Measurements from ENCODE around the gene MAML3. TPM values are rescaled to one million over a fixed set of nuclear protein-coding genes. Genes with fewer than 3 reads are reported as not detected.
A peak's percentile ranks its signal among the peaks of the same experiment; 100 is the strongest.

Gene MAML3
- total RNA-seq, 1 experiment from 2014 or later: 8.6 TPM

DNA sequence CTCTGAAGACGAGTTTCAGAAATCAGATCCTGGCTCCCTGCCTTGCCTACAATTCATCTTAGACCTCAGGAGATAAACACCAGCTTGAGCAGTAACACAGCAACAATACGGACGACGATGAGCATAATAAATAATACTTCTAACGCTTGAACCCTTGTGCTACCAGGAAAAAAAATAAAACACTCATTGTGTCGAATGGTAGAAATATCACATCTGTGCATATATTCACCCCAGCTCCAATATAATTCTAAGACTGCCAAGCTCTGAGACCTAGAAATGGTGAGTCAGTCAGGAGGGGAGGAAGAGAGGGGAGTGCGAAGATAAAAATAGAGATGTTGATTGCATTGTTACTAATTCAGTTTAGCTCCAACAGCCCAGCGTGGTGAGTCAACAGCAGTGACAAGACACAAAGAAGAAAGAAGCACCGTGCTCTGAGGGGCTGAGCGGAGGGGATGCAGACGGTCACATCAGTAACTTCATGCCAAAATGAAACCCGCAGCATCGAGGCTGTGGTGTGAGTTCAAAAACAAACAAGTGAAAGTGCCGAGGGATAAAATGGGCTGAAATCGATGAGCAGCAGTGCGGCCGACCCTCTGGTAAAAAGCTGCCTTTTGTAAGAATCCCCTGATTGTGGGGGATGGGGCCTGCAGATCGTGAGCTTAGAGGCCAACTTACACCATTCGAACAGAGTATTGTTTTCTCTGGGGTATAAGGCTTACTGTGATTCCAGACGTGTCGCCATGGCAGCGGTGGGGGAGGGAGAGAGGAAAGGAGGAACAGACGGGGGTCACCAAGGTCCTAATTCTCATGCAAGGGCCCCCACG is 338.0 kb downstream of the MAML3 start:
- no peak for DNase-seq (ENCODE audit: low spot score)

DNA sequence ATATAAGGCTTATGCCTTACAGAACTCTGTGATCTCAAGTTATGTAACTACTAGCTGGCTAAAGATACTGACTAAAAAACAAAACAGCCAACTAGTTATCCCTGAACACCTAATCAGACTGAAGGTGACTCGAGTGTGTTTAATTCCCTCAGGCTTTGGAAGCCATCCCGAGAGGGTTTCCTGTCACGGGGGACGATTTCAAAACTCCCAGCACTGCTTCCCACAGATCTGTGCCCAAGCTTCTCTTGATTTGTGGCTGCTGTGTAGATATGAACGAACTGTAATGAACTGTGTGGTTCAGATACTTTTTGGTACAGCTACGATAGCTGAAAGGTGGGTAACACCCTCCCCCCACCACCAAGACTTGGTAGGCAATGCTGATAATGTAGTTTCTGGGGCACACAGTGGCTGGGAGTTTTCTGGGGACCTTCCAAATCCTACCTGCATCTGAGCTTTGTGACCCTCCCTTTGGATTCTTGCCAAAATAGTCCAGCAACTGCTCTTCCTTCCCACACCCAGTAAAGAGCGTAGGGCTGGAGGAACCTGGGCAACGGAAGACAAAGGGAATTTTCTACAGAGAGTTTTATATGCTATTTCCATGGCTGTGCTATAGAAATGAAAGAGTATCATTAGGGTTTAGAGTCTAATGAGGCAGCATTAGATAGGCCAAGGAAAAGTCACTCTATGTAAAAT is 339.5 kb downstream of the MAML3 start:
- peak; percentile 53 for DNase-seq (ENCODE audit: low spot score)

DNA sequence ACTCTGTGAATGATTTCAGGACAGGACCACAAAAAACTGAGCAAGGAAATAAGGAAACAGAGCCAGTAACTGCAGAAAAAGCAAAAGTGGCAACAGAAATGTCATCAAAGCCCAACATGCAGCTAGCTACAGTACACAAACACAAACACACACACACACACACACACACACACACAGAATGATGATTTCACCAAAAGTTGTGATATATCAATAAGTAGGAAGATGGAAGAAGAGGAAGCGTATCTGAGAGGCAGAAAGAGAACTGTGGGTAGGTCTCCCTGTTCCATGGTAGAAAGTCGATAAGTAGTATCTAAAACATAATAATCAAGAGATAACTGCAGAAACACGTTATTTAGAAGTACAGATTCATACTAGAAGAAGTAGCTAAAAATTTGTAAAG is 340.1 kb downstream of the MAML3 start:
- DNase-seq (ENCODE audit: low spot score): no peak

DNA sequence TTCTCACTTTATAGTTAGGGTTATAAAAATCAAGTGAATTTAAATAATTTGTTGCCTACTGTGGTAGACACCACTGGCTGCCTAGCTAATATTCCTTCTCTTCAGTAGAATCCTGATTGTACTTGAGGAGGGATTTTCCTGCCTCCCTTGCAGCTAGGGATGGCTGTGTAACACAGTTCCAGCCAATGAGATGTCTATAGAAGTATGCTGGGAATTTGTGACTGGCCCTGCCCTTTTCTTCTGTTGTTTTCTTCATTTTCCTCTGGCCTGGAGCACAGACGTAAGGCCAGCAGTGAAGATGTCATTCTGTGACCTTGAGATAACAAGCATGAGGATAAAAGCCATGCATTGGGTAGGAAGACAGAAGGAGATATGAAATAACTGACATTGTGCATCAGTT is 343.3 kb downstream of the MAML3 start:
- DNase-seq (ENCODE audit: low spot score): no peak

DNA sequence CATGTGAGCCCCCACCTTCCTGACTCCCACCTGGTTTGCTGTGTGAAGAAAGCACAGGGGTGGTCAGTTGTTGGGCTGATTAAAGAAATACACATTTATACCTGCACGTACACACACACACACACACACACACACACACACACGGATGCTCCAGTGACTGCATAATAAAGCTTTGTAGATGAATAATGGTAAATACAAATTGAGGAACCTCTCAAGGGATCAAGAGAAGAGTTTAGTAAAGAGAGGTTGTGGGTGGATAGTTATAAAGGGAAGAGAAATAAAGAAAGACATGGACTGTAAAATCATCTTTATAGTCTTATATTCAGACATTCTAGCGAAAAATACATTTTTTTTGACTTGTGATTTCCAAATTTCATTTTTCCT is 344.2 kb downstream of the MAML3 start:
- no peak for DNase-seq (ENCODE audit: low spot score)

DNA sequence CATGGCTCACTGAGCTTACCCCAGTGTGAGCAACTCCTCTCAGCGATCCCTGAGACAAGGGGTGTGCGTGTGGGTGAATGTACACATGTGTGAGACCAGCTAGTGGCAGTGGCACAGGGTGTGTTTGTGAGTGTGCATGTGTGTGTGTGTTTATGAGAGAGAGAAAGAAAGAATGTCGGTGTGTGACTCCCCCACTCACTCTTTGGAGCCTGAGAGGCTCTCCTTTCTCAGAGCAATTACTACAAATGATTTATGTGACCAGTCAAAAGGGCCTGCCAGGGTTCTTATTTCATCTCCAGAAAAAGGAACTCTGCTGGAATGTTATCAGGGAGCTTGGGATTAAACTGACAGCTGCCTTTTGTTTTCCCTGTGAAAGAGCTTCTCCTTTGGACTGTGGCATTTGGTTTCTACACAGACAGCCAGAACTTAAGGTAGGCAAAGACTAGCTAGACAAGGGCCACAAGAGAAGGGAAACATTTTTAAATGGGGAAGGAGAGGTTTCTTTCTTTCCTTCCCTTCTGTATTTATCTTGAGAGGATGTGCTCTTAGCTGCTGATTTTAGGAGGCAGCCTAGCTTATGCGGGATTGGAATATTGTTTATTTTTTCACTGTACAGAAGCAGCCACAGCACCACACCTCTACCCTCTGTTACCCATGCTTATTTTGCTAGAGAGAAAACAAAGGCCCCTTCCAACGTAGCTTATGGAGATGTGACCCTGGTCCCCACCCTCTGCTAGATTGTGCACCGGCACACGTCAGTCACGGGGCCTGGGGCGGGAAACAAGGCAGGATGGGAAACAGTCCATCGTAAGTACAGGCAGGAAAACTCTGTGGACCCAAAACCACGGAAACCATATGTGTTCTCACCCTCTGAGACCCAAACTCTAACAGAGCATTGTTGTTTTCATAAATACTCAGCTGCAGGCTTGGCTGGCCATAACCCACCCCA is 344.9 kb downstream of the MAML3 start:
- no peak for DNase-seq (ENCODE audit: low spot score)

DNA sequence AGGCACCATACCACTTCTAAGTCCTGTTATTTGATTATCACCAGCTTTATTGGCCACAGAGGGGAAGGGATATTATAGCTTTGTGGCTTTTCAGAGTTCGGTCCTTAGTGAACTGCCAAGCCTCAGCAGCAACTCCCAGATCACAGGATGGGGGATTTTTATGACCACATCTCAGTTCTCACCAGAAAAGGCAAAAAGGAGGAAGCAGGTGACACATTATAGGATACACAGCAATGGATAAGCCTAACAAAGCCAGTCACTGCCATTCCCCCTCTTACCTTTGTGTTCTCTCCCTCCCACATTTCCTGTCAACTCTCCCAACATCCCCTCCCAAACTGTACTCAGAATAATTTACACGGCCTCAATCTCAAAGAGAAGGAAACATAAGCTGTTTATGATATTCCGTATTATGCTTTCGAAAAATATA is 345.6 kb downstream of the MAML3 start:
- no peak for DNase-seq (ENCODE audit: low spot score)

DNA sequence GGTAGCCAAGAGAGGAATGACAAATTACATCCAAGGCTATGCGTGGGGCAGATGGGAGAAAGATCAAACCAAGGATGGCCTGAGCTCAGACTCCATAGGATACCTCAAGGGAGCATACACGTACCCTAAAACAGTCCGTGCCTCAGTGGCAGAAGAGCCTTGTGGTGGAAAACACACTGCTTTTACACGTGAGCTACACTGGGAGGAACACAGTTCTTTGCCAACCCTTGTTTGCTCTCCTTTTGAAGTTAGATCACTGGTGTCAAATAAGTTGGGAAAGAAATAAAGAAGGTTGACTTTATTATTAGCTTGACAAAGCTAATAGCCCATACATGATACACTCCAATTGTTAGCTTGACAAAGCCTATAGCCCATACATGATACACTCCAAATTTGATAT is 346.5 kb downstream of the MAML3 start:
- no peak for DNase-seq (ENCODE audit: low spot score)

DNA sequence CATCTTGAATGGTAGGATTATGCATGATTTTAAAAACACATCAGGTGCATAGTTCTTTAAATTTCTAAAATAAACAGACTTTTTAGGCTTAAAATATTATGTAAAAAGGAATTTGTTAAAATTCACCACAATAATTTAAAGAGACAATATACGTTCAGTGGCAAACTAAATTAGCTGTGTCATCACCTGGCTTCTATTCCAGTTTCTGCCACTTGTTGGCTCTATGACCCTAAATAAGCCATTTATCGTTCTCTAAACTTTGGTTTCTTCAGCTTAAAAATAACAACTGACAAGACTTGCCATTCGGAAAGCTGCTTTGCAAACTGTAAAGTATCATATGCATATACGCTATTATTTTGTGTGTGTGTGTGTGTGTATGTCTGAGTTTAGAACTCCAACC is 347.1 kb downstream of the MAML3 start:
- no peak for DNase-seq (ENCODE audit: low spot score)

DNA sequence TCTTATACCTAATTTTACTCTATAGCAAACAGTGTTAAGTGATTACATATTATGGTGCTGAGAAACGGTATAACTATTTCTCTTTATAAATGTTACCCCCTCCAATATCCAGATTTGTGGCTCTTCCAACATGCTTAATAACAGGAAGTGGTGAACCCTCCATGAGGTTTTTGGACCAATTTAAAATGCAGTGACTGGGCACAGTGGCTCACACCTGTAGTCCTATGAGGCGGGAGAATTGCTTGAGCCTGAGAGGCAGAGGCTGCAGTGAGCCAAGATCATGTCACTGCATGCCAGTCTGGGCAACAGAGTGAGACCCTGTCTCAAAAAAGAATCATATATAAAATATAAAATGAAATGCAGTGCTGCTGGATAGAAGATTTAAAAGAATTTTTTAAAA is 351.1 kb downstream of the MAML3 start:
- no peak for DNase-seq (ENCODE audit: low spot score)

DNA sequence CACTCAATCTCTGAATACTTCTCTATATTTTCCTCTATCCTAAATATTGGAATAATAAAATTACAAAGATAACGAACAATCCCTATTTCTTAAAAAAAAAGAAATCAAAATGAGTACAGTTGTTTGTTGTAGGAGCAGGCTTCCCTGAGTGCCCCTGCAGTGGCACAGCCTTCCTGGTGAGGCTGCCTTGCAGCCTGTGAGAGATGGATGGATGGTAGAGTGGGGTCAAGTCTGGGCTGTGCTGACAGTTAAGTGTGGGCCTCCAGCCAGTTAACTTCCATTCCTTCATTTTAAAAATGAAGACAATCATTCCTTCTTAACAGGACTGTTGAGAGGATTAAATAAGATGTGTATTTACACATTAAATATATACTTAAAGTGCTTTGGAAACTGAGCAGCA is 351.5 kb downstream of the MAML3 start:
- no peak for DNase-seq (ENCODE audit: low spot score)

DNA sequence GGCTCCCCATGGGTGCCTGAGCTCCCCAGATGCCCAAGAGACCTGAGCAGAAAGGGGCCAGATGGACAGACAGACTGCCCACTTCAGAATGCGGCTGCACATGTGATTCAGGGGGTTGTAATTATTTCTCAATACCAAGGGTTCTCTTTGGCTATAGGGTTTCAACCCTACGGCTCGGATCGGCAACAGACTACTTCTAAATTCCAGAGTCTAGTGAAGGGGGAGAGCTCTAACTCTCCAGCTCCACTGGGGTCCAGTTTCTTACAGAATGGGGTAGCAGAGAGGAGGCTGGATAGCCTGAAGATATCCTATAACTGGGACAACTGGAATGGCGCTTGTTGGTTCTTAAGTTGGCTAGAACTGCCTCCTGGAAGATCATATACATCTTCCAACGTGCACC is 352.1 kb downstream of the MAML3 start:
- DNase-seq (ENCODE audit: low spot score): no peak

DNA sequence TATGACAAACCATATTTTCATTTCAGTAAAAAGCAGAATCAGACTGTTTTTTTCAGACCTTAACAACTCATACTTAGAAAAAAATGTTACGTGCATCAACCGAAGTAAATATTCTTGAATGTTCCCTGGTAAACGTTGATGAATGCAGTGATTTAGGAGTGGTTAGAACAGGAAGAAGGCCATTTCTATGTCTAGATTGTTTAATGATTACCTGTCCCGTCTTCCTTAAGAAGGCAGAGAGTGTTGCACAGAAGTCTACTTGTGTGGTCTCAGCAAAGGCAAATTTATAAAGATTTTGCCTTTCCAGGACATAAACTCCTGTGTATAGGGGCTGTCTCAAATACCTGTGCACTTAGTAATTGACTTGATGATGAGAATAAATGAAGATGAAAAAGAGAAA is 353.9 kb downstream of the MAML3 start:
- DNase-seq (ENCODE audit: low spot score): no peak

DNA sequence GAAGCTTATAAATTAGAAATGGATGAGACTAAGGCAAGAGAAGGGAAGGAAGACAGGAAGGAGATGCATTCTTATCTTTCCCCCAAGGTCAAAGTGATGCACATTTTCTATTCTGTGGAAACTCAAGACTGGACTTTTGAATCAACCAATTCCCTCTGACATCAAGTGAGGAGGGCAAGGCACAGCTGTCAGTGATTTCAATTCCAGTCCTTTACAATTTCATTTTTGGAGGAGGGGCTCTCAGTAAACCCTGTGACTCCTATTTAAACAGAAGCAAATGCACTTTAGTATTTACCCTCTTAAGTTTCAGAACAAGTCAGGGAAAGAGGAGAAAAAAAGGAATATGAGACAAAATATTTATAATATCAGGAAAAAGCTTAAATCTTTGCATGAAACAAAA is 354.4 kb downstream of the MAML3 start:
- DNase-seq (ENCODE audit: low spot score): no peak

DNA sequence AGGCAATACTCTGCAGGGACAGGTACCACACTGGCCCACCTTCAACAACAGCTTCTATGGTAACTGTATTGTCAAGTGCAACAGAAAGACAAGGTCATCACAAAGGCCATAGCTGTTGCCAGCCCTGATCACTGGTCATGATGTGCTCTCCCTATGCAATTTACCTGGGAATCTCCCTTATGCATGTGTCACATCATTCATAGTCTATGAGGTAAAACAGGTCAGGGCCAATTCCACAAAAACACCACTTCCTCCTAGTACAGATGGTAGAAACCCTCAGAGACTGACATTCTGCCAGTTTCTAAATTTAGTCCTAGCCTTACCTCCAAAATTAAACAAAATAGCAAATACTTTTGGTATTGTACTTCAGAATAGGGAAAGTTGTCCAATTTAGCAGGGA is 355.5 kb downstream of the MAML3 start:
- no peak for DNase-seq (ENCODE audit: low spot score)

DNA sequence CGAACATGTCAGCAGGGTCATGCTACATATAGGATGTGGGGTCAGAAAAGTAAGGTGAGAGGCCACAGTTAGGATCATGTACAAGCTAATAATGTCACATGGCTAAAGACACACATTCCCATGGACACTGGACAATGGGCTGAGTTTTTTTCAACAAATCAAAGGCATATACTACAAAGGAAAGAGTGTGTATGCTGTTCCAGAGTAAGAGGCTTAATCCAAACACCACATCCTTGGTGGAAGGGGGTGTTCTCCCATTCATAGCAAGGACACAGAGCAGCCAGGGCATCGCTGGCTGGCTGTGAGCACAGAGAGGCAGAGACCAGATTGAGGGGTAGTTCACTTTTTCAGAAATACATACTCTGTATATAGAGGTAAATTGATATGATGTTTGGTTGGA is 356.7 kb downstream of the MAML3 start:
- DNase-seq (ENCODE audit: low spot score): no peak

DNA sequence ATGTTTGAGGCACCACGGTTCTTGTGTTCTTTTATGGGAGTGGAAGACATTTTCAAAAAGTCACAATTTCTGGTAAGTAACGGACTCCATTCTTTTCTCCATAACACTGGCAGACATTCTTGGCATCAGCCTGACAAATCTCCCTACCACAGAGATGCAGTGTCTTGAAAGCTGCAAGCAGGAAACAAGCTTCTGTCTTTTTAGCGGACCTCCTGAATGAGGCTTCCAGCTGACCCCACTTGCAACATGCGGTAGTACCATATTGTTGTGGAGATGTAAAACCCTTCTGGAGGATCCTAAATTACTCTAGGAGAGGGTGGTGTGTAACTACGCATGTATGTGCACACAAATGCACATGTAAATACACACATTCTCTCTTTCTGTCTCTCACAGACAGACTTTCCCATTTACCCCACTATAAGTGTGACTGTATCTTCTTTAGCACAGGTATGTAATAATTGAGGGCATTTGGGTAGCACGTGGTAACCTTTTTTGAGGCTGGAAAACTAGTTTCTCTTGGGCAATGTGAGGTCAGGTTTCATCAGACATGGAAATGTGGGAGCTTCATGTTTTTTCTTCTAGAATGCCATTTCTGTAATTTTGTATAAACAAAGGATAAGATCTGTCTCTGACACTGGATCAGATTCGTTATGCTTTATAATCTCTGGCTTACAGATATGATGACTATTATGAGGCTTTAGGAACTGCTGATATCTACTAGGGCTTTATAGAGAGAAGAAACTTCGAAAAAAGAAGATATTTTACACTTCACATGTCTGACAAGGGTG is 358.3 kb downstream of the MAML3 start:
- DNase-seq (ENCODE audit: low spot score): no peak

DNA sequence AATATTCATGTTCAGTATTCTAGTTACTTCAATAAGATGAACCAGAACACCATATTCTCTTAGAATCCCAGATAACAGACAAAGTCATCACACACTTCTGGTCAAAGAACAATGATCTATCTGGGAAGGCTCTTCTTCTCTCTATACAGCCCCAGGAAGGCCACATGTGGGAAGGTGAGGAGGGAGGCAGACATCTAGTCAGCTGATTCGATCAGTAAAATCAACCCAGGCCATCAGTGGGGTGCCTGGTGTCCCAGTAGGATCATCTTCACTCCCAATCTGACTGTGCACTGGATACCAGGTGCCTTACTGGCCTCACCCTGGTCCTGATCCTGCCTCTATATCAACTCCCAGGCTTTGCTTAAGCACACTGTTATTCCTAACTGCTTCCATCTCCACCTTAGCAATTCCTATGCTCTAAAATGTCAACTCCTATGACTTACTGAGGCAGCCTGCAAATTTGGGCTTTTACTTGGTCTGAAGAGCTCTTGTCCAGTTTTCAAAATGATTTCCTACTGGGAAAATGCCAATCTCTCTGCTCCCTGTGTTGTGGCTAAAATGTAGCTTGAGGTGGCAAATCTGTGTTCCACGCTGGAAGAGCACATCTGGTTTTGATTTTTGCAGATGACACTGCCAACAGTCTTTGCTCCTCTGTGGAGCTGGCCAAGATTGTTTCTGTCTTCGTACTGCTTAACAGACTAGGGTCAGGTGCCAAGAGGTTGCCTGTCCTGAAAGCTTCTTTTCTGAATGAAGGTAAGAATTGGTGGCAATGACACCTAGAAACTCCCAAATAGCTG is 359.6 kb downstream of the MAML3 start:
- DNase-seq (ENCODE audit: low spot score): no peak

DNA sequence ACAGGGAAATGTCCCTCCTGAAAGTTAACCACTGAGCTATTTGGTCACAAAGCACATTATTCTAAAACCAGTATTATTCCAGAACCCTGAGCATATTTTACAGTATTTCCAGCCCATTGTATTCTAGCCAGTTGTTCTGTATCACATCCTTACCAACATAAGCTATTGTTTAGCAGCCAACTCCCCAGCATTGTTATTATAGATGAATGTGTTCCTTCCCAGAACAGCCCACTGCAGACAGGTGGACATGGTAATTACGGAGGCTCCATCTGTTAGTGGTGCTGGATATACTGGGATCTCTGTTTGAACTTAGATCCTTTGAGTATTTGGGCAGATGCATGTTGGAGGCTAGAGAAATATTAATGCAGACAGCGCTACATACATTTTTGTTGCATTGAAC is 362.3 kb downstream of the MAML3 start:
- no peak for DNase-seq (ENCODE audit: low spot score)

DNA sequence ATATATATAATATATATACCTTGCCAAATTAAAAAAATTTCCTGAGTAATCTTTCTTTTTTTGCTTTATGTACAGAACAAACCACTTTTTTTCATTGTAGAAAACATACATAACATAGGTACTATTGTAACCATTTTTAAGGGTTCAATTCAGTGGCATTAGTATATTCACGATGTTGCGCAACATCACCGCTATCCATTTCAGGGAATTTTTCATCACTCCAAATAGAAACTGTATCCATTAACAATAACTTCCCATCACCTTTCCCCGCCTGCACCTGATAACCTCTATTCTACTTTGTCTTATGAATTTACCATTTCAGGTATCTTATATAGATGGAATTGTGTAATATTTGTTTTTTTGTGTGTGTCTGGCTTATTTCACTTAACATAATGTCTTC is 363.7 kb downstream of the MAML3 start:
- DNase-seq (ENCODE audit: low spot score): no peak

Data from HT-29 (cell line).